Activated CD4-positive, alpha-beta T cell treated with anti-CD3 and anti-CD28 coated beads, Interleukin-2, amount 50 U/mL, for 1 hour (primary cell): ENCODE data around the gene DOCK8.
"Not testable (repeated sequence)": the region's sequence is repeated elsewhere in the genome, so short reads cannot be mapped to it uniquely, and the experiment has no call there.

Experiments used
- DNase-seq: peaks from one replicate; pipeline ENCODE4 v3.0.0-alpha.2; 2020

DOCK8 gene

GRCh38 chr9:214648-215493 is at the start of gene DOCK8:
DOCK8 (plus strand) TSS chr9:214865; CDS start chr9:214977, 112 bp downstream.
- peak; percentile 55 for DNase-seq

DNA sequence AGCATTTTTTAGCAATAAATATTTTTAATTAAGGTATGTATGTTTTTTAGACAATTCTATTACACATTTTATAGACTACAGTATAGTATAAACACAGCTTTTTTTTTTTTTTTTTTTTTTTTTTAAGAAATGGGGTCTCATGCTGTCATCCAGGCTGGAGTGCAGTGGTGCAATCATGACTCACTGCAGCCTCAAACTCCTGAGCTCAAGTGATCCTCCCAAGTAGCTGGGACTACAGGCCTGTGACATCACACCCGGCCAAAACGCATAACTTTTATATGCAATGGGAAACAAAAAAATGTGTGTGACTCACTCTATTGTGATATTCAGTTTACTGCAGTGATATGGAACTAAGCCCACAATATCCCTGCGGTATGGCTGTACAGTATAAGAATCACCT is 44.9 kb upstream of the DOCK8 start:
- not testable (repeated sequence) for DNase-seq

DNA sequence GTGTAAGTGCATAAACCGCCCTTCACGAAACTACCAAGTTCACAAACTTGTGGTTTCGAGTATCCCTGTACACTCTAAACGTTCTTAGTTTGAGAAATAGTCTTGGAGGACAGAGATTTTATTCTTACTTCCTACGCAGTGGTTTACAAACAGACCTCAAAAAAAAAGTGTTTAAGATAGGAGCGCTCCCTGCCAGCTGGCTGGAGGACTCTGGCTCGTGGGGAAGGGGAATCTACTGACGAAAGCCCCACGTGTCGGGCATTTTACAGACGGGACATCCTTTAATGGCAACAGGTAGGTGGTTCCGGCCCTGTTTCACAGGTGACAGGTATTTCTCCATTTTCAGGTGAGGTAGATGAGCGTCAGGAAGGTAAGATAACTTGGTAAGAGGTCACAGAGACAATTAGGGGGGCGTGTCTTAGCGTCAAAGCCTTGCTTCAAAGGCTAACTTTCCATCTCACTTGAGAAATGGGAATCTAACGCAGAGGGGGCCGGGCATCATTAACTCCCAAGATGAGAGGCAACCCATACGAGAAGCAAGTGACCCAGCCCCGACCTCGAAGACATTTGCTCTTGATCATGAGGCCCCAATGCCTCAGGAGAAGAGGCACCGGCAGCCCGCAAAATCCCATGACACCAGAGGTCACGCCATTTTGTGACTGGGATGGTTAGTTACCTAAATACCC is 36.4 kb upstream of the DOCK8 start:
- DNase-seq = peak; percentile 3

- DNase-seq = peak; percentile 73
Observed at GRCh38 chr9:178970-179383, 35.7 kb upstream of the DOCK8 start, which contains the start of gene ZNG1A. ZNG1A (minus strand) TSS chr9:179056; CDS start chr9:178969, 87 bp downstream.

- DNase-seq = not testable (repeated sequence)
Observed at GRCh38 chr9:199601-200000, 15.1 kb upstream of the DOCK8 start.

GRCh38 chr9:206481-206880 is 8.2 kb upstream of the DOCK8 start:
- DNase-seq = no peak

- no peak for DNase-seq
Observed at GRCh38 chr9:209143-209758, 5.4 kb upstream of the DOCK8 start.

DNA sequence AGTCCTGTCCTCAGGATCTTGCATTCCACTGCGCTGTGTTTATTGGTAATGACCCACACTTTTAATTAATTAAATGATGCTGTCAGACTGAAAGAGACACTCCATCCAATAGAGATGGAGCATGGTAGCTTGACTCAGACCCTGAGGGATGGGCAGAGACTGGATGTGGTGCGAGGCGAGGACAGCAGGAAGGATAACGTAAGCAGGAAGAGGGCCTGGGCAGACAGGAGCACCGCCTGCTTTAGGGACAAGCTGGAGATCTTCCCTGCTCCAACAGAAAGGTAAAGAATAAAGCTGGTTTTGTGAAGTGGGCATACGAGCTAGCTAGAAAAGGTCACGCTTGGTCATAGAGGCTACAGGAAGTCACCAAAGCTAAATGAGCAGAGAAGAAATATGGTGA is 3.6 kb upstream of the DOCK8 start:
- no peak for DNase-seq

GRCh38 chr9:211557-211956 is 3.1 kb upstream of the DOCK8 start:
- no peak for DNase-seq

DNA sequence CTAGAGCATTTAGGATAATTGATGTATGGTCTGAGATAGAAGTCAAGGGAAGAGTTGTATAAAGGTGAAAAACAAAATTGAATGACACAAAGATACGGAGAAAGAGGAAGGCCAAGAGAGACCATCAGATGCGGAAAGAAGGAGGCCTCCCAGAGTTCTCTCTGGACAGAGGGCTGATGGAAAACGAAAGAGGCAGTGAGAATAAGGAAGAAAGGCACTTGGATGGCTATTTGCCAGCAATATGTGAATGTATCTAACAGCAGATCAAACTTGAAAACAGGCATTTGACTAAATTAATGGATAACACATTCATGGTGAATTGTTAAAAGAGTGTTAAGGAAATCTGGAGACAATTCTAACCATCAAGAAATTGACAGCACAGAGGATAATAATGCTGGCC is 2.4 kb upstream of the DOCK8 start:
- DNase-seq = no peak

- not testable (repeated sequence) for DNase-seq
Observed at GRCh38 chr9:213901-214300, 764 bp upstream of the DOCK8 start.

DNA sequence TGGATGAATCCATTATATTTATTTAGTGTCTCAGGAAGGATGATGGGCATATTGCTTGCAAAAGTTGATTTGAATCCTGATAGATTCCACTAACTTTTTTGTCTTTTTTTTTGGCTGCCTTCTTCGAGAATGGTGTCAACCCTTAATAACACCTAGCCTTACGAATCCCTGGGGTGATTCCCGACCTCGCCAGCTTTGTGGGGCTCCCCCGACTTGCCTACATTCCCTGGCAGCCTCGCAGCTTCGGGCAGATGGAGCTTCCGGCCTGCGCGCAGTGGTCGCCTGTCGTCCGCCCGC is 366 bp upstream of the DOCK8 start:
- no peak for DNase-seq

DNA sequence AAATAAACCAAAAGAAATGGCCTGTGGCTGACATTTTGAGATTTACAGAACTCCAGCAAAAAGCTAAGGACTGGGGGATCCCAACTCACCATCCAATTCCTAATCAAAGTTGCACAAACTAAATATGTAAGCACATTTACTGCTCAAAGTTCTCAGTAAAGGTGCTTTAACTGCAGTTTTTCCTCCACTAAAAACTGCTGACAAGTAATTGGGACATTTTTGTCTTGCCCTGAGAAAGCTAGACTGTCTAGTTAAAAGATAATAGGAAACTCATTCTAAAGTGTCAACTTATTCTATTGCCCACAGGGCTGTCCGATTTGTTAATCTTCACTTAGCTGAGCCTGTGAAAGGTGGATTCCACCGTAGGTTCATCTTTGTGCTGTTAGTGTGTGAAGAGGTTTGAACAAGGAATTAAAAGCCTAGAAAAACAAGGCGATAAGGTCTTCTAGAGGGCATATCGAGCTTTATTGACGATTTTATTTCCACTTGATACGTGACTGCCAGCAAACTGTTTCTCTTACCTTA is 1.0 kb downstream of the DOCK8 start:
- DNase-seq = no peak

GRCh38 chr9:216866-217265 is 2.2 kb downstream of the DOCK8 start:
- DNase-seq = no peak

- no peak for DNase-seq
Observed at GRCh38 chr9:217950-218349, 3.3 kb downstream of the DOCK8 start.

- DNase-seq = not testable (repeated sequence)
Observed at GRCh38 chr9:219036-219435, 4.4 kb downstream of the DOCK8 start.

DNA sequence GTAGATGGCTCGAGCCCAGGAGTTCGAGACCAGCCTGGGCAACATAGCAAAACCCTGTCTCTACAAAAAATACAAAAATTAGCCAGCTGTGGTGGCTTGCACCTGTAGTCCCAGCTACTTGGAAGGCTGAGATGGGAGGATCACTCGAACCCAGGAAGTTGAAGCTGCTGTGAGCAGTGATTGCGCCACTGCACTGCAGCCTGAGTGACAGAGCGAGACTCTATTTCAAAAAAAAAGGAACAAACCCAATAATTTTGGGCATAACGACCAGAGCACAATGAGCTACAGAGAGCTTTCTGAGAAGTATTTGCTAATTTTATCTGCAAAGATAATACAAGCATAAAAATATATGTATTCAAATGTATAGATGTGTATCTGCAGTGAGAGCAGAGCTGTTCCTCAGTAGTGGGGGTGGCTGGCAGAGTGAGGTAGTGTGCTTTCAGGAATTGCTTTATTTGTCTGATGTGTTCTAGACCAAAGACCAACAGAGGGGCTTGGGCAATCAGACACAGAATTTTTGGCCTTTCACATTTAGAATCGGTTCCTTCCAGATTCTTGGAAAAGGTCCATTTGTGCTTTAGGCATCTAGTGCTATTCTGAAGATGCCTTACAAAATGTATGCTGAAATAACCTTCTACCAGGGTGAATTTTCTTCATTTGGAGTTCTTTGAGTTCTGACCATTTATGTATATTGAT is 5.2 kb downstream of the DOCK8 start:
- no peak for DNase-seq

DNA sequence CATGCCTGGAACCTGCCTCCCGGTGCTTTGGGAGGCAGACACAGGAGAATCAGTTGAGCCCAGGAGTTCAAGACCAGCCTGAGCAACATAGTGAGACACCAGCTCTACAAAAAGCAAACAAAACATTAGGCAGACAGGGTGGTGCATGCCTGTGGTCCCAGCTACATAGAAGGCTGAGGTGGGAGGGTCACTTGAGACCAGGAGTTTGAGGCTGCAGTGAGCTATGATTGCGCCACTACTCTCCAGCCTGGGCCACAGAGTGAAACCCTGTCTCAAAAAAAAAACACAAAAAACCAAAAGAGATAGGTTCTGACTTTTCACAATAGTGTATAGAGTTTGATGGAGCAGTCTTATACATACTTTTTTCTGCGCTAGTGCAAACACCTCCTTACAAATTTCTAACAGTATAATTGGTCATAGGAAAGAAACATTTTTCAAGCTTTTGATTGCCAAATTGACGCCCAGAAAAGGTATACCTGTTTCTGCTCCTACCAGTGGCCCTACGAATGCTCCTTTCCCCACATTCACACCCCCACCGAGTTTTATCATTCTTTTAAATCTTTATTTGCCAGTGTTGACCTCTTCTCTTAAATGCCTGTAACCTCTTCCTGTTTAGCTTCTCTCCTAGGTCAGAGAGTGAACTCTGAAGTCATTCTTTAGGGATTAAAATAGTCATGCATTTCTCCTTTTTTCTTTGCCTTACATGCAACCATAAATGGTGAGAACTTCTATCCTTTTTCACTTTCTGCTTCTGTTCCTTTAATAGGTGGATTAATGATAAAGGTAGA is 7.5 kb downstream of the DOCK8 start:
- DNase-seq = no peak

DNA sequence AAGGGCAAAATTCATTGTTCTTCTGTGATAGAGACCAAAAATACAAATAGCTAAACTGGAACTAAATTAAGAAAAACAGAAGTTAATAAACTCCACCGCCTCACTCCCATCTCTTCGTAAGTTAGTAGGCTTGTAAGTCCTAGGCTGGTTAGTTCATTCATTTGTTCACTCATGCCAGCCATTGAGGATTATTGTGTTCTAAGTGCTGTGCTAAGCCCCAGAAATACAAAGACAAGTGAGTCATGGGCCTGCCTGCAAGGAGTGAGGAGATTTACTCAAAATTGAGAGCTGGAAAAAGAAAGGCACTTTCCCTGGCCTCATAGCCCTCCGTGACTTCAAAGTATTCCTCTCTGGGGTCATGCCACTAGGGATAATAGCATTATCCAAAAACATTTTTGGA is 8.5 kb downstream of the DOCK8 start:
- no peak for DNase-seq

DNA sequence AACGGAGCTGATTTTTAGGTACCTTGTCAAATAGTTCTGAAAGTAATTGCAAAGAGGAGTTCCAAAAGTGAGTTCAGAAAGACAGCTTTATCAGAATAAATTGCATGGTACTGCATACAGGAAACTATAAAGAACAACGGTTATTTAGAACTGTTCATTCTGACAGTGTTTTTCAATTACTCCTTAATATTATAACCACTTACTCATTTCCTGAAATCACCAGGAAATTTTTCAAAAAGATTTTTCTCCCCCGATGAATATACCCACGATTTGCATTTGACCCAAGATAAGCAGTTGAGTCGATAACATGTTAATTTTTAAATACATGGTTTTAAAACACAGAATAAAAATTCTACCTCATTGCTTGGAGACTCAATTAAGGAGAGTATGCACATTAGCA is 9.4 kb downstream of the DOCK8 start:
- DNase-seq = no peak

DNA sequence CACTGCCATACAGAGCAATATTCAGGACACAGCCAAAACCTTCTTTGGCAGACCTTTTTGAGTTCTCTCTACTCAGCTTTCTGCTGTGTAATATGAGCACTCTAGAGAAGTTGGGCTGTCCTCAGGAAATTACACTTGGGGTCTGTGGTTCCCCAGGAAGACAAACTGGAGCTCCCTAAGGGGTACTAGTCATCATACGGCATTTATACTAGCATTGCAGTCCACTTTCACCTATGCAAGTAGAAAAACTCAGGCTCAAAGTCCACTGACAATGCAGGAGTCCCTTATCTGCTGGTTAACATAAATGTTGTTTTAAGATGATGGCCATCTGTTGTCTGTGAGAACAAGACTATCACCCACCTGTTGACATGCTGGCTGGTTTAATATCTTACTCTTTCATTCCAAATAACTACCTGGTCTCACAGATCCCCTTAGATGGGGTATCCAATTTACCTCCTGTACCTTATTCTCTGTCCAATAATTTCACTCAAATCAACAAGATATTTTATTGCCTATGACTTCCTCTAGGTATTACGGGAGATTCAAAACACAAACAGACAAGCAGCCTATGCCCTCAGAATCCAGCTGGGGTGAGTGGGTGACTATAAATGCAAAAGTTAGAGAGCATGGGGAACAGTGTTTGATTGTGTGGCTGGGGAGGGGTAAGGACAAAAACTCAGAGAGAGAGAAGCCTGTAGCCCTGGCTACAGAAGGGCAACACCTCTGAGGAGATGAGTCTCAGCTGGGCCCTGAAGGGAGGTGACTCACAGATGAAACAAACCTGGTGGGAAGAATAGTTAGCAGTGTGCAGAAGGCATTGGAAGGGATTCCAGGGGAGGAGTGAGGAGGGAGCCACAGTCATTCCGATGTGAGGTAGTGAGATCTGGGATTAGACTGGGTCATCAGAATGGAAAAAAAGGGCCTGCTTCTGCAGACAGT is 10.2 kb downstream of the DOCK8 start:
- no peak for DNase-seq
